ENCODE measurements around the gene CACNA1I. TPM values are rescaled to one million over a fixed set of nuclear protein-coding genes. Genes with fewer than 3 reads are reported as not detected.

Gene CACNA1I
- total RNA-seq, 1 donor from 2014 or later = not detected

DNA sequence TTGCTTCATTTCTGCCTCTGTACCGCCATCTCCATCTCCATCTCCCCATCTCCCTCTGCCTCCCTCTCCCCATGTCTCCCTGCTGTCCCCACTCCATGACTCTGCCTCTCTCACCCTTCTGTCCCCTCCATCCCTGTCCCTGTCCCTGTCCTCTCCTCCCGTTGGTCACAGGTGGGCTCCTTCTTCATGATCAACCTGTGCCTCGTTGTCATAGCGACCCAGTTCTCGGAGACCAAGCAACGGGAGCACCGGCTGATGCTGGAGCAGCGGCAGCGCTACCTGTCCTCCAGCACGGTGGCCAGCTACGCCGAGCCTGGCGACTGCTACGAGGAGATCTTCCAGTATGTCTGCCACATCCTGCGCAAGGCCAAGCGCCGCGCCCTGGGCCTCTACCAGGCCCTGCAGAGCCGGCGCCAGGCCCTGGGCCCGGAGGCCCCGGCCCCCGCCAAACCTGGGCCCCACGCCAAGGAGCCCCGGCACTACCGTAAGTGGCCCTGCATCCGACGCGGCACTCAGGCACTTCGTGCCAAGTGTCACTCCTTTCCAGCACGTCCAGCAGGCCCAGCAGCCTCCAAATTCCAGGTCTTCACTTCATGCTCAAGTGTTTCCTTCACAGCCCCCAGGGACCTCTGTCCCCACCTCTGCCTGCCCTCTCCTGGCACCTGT lies 76.0 kb downstream of the CACNA1I start:
- DNase-seq (ENCODE audit: low read depth) = no peak

DNA sequence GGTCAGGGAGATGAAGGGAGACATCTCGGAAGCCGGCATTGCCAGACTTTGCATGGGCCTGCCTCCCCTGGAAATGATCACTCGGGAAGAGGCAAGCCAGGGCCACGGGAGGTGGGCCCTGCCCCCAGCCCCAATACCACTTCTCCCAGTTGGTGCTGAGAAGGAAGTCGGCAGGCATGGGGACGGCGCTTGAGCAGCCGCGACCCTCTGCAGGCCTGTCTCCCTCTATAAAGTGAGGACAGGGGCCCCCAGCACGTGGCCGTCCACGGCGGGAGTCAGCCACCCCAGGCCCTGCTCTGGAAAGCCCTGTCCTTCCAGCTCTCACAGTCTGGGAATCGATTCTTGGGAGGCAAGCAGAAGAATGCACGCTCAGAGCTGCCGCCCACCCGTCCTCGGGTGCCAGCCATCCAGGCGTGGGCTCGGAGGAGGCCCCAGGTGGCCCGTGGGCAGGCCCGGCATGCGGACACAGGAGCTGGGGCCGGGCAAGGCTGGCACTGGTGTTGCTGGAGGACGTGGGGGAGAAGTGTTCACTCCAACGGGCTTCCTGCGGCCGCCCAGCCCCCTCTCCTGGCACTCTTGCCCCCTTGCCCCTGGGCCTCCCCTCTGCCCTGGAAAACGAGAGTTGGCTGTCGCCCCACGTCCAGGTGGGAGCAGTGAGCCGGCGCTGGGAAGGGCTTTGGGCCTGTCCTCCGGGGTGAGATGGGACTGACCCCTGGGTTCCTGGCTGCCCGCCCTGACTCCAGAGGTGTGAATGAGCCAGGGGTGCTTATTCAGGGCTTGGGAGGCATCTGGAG lies 77.5 kb downstream of the CACNA1I start:
- no peak for DNase-seq (ENCODE audit: low read depth)

DNA sequence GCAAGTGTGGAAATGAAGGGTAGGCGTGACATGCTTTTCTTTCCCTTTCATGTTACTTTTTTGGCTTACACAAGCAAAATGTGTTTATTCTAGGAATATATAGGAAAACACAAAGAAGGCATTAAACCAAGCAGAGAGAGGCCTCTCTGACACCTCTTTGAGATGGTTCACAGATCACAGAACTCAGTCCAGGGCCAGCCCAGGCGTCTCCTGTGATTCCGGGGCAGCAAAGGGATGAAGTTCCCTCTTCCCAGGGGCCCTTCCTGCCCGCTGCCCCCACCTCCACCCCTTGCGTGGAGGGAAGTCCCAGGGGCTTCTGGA lies 78.0 kb downstream of the CACNA1I start:
- DNase-seq (ENCODE audit: low read depth) = no peak

DNA sequence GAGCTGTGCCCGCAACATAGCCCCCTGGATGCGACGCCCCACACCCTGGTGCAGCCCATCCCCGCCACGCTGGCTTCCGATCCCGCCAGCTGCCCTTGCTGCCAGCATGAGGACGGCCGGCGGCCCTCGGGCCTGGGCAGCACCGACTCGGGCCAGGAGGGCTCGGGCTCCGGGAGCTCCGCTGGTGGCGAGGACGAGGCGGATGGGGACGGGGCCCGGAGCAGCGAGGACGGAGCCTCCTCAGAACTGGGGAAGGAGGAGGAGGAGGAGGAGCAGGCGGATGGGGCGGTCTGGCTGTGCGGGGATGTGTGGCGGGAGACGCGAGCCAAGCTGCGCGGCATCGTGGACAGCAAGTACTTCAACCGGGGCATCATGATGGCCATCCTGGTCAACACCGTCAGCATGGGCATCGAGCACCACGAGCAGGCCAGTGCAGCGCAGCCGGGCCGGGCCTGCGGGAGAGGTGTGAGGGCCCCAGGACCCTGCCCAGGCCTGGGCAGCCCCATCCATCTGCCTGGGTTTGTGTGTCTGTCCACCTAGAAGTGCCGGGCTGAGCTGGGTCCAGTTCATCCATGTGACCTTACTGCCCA lies 79.0 kb downstream of the CACNA1I start:
- DNase-seq (ENCODE audit: low read depth) = no peak

DNA sequence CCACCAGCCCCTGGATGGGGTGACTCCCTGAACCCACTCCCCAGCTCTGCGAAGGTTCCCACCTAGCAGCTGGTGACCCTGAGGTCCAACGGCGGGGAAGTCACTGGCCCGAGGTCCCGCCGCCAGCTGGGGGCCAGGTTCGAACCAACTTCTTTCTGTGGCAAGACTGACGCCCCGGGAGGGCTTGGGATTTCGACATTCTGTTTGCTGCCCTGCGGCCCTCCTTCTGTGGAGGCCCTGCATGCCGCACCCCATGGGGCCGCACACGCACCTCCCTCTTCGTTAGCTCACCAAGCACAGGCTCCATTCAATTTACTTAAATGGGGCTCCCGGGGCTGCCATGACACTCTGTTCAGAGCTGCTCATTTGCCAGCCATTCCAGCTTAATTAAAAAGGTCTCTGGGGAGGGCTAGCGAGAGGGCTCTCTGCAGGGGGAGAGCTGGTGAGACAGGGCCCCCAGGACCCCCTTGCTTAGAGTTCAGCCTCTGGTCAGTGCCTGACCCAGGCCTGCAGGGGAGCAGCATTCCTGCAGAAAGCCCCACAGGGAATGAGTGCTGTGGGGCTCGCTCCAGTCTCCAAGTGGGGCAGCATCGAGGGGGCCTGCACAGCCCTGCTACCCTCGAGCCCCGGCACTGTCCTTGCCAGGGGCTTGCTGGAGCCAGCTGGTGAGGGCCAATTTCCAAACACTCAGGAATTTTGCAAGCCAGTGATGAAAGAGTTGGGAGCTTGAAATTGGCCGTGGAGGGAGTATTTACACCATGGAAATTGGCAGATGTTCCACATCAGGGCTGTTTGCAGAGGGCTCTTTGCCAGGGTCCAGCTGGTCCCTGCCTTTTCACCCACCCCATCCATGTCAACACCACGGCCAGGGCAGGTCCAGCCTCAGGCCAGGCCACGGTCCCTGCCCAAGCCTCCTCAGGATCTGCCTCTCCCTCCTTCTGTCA lies 80.8 kb downstream of the CACNA1I start:
- DNase-seq (ENCODE audit: low read depth) = no peak

DNA sequence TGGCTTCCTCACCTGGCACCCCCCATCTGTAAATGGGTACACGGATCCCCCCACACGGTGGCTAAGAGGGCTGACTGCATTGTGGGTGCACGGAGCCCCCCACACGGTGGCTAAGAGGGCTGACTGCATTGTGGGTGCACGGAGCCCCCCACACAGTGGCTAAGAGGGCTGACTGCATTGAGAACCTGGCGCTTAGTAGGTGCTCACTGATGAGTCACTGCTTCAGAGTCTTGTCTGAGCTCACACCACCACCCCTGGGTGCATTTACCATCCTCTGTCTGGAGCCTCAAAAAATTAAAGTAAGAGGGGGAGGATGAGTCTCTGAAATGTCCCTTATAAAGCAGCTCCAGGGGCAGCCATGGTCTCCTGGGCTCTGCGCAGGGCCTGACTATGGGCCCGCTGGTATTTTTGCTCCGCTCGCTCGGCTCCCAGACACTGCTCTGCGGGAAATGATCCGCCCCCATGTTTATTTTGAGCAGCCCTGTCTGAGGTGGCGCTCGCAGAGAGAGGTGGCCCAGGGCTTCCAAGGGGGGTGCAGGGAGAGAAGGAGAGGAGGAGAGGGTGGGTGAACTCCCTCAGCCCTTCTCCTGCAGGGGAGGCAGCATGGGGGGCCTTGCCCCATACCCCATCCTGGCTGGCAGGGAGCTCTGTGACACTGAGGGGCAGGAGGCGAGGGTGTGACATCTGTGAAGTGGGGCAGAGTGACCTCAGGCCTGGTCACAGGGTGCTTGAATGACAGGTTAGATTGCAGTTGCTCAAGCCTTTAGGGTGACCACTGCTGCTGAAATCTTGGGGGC lies 82.6 kb downstream of the CACNA1I start:
- no peak for DNase-seq (ENCODE audit: low read depth)

DNA sequence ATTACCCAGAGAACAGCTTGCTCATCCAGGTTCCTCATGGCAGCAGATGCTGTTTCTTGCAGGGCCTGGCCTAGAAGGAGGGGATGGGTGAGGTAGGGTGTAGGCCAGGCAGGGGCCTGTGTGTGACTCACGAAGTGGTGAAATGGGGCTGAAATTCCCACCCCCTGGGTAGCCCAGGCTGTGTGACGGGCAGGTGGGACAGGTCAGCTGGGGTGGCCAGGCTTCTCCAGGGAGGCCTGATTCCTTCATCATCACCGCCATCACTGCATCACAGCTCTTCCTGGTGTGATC lies 83.2 kb downstream of the CACNA1I start:
- no peak for DNase-seq (ENCODE audit: low read depth)

DNA sequence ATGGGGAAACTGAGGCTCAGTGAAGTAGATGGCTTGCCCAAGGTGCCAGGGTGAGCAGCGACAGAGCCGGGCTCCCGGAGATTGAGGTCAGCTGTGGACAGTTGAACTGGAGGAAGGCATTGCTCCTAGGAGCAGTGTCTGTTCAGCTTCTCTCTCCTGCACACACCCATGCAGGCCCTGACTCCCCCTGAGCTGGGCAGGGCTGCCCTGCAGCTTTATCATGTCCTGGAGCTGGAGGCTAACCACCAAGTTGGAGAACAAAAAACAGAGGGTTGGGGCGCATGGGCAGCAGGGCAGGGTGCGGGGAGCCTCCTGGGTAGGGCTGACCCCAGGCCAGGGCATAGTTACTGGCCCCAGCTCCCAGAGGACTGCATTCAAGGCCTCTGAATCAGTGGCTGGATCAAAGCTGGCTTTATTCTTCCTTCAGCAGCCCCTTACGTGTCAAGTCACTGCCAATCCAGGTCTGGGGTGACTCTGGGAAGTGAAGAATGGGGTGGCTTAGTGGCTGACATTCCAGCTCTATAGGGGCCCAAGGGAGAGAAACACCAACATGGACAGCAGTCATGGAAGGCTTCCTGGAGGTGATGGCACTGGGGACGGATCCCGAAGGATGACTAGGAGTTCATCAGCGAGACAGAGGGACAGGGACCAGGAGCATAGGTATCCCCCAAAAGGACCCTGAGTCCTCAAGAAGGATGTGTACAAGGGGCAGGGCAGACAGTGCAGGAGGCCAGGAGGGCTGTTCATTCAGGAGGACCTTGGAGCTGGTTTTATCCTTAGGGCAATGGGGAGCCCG lies 83.8 kb downstream of the CACNA1I start:
- DNase-seq (ENCODE audit: low read depth) = no peak

DNA sequence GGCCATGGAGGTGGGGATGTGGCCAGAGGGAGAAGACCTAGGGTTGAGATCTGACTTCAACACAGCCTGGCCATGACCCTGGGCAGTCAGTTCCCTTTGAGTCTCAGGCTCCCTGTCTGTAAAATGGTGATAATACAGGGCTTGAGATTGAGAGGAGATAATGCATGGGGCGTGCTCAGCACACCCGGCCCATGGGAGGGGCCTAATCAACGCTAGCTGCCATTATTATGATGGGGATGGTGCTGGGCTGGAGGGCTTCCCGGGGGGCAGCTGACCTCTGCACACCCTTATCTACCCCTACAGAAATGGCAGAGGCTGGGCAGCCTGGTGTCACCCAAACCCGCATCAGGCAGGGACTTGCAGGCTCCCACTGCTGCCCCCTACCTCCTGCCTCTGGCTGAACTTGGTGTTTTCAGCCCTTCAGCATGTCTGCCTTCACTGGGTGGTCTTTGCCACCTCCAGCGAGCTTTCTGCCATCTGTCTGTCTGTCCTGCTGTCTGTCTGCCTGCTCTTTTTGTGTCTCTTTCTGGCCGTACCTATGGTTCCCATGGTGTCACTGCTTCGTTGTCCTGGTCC lies 84.5 kb downstream of the CACNA1I start:
- DNase-seq (ENCODE audit: low read depth) = no peak

DNA sequence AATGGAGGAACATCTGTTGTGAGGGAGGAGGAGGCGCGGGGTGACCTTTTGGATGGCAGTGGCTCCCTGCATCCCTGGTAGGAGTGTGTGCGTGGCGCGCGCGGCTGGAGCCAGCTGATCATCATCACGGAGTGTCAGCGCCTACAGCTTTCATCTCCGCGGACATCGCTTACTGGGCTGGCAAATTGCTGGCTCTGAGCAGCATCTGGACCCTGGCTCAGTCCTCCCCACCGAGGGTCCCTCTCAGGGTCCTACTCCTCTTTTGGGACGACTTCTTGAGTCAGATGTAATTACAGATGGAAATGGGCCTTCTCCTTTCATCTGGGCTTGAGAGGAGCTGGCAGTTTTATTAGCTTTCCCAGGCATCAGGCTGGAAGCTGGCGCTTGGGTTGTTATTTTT lies 85.3 kb downstream of the CACNA1I start:
- no peak for DNase-seq (ENCODE audit: low read depth)

DNA sequence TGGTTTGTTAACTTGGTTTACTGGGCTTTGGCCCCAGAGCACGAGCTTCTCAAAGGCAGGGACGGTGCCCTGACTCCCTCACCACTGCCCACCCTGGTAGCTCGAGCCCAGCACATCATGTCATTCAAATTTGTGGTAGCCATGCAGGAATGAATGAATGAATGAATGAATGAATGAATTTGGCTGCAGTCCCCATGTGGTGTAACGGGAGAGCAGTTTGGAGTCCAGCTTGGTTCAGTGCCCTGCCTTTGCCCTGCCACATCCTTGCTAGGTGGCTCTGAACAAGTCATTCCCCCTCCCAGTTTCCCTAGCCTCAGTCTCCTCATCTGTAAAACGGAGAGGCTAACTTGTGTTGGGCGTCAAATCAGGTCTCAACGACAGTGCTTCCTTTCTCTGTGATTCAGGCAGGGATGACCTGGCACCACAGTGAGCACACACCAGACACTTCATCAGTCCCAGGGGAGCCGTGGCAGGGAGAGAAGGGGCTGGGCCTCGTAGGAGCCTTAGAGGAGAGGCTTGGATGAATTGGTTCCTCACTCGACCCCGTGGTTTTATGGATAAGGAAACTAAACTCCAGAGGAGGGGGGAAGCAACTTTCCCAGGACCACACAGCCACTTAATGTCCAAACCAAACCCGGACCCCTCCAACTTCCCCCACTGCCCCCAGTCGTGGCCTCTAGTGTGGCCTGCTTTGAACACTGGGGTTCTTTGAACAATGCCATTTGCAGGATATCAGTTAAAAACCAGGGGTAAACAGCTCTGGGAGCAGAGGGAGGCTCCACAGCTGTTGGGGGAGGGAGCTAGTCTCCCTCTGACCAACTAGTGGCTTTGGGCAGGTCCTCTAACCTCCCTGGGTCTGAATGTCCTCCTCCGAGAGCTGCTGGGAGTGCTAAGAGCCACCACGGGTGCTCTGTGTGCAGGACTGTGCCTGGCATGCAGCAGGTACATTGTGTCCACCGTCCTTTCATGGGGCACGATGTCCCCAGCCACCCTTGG lies 86.2 kb downstream of the CACNA1I start:
- DNase-seq (ENCODE audit: low read depth) = no peak

DNA sequence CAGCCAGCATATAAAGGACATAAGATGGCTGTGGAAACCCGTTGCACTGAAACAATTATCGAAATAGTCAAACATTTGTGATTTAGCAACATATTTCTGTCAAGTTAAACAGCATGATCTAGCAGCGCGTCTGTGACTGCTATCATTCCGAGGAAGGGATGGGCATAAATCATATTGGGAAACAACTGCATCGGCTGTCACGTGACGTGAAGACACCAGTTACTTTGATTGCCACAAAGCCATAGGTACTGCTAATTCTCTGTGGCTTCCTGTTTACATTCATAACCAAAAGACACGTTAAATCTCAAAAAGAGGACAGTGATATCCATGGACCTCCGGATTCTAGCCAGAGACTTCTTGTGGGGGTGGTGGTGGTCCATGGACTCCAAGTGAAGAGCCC lies 87.8 kb downstream of the CACNA1I start:
- DNase-seq (ENCODE audit: low read depth) = peak; percentile 8

DNA sequence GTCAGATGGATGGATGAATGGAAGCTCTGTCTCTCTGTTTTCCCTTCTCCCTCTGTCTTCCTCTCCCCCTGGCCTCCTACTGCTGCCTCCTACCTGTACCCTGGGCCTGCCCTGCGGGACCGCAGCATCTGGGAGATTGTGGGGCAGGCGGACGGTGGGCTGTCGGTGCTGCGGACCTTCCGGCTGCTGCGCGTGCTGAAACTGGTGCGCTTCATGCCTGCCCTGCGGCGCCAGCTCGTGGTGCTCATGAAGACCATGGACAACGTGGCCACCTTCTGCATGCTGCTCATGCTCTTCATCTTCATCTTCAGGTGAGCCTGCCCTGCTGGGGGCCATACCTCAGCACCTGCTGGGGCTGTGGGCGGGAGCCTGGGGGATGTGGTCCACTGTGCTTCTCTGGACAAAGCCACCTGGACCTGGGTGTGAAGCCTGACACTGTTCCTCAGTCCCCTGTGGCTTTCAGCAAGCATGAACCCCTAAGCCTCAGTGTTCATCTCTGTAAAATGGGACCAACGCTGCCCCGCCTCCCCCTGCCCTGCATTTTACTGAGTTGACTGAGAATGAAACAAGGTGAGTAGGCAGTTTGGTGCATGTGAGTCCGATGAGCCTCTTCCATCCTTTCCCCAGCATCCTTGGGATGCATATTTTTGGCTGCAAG lies 88.4 kb downstream of the CACNA1I start:
- no peak for DNase-seq (ENCODE audit: low read depth)

DNA sequence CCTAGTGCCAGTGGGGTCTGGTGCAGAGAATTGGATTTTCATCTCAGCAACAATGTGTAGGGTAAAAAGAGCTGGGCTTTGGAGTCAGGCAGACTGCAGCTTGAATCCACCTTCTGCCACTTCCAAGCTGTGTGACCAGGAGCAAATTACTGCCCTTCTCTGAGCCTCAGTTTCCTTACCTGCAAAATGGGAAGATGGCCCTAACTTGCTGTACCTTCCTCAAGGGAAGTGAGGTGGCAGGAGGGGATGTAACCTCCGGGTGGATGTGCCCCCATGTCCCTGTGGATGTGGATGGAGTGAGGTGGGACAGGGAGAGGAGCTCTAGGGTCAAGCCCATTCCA lies 90.9 kb downstream of the CACNA1I start:
- no peak for DNase-seq (ENCODE audit: low read depth)

DNA sequence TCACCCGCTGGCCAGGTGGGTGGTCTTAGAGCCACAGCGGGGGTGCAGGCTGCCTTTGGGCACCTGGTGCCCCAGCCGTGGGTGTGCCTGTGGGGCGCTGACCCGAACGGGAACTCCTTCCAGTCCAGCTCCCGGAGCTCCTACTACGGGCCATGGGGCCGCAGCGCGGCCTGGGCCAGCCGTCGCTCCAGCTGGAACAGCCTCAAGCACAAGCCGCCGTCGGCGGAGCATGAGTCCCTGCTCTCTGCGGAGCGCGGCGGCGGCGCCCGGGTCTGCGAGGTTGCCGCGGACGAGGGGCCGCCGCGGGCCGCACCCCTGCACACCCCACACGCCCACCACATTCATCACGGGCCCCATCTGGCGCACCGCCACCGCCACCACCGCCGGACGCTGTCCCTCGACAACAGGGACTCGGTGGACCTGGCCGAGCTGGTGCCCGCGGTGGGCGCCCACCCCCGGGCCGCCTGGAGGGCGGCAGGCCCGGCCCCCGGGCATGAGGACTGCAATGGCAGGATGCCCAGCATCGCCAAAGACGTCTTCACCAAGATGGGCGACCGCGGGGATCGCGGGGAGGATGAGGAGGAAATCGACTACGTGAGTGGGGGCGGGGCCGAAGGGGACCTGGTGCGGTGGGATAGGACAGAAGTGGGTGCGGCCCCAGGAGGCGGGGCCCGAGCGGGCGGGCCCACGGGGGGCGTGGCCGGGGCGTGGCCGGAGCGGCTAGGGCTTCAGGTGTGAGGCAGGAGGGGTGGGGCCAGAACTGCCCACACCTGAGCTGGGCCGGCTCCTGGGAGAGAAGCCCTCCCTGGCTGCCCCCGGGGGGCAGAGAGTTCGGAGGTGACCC lies 91.5 kb downstream of the CACNA1I start:
- DNase-seq (ENCODE audit: low read depth) = no peak

DNA sequence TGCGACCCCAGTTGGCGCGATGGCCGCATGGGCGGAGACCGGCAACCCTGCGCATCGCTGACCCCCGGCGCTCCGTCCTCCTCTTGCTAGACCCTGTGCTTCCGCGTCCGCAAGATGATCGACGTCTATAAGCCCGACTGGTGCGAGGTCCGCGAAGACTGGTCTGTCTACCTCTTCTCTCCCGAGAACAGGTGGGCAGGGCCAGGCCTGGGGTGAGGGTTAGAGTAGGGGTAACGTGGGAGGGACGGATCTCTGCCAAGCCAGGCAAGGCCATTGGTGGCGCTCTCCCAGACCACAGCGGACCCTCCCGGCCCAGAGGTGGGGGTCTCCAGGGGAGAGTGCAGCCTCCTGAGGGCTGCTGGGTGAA lies 92.1 kb downstream of the CACNA1I start:
- DNase-seq (ENCODE audit: low read depth) = no peak

DNA sequence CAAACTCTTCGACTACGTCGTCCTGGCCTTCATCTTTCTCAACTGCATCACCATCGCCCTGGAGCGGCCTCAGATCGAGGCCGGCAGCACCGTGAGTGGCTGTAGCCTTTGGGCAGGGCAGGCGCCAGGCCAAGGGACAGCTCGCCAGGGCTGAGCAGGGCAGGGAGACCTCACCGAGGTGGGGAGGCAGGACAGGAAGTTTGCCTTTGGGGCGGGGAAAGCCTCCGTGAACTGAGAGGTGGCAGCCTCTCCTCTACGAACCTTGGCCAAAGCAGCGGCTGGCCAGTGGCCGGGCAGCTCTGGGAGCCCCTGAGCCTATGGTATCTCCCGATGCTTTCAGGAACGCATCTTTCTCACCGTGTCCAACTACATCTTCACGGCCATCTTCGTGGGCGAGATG lies 93.2 kb downstream of the CACNA1I start:
- DNase-seq (ENCODE audit: low read depth) = no peak
